Heart left ventricle (tissue), 16 donors: ENCODE measurements around the gene DCTN5. TPM values are rescaled to one million over a fixed set of nuclear protein-coding genes. Genes with fewer than 3 reads are reported as not detected.
A peak's percentile ranks its signal among the peaks of the same experiment; 100 is the strongest.

Experiments
- ATAC-seq, 4 donors: fragments of 200-7000 bp; cut with Tn5 transposase; one replicate each; pipeline ENCODE4 v1.9.1; 2020 to 2022; ENCODE audit warnings: moderate library complexity in 4 of 4, mild to moderate bottlenecking in 3 of 4, moderate number of reproducible peaks in 1 of 4
- DNase-seq, 5 donors: peaks; one replicate each; pipeline ENCODE4 v3.0.0-alpha.2; 2020
- H3K27ac ChIP-seq, 12 donors: fragments of 200-600 bp; sonication (generic) in 4 of 12; one replicate each; pipeline versions ENCODE4 v1.5.0 to v1.8.0; 2016 to 2022; ENCODE audit warnings: mild to moderate bottlenecking in 2 of 12
- H3K27me3 ChIP-seq, 9 donors: fragments of 200-600 bp; sonication (generic) in 2 of 9; one replicate each; pipeline versions ENCODE4 v1.5.1 to v1.8.0; 2016 to 2022; ENCODE audit warnings: mild to moderate bottlenecking in 3 of 9
- H3K36me3 ChIP-seq, 9 donors: fragments of 200-600 bp; sonication (generic) in 2 of 9; one replicate each; pipeline versions ENCODE4 v1.5.0 to v1.8.0; 2018 to 2022; ENCODE audit warnings: mild to moderate bottlenecking in 2 of 9
- H3K4me1 ChIP-seq, 12 donors: fragments of 200-600 bp; sonication (generic) in 4 of 12; one replicate each; pipeline versions ENCODE4 v1.5.0 to v1.8.0; 2016 to 2022; ENCODE audit warnings: mild to moderate bottlenecking in 3 of 12
- H3K4me3 ChIP-seq, 12 donors: fragments of 200-600 bp; sonication (generic) in 4 of 12; one replicate each; pipeline versions ENCODE4 v1.5.0 to v1.8.0; 2017 to 2022; ENCODE audit warnings: mild to moderate bottlenecking in 9 of 12, moderate library complexity in 4 of 12
- H3K9me3 ChIP-seq, 12 donors: fragments of 200-600 bp; sonication (generic) in 4 of 12; one replicate each; pipeline versions ENCODE4 v1.5.0 to v1.8.0; 2016 to 2022; ENCODE audit warnings: mild to moderate bottlenecking in 1 of 12
- CTCF ChIP-seq, 12 donors: fragments of 200-600 bp; sonication (generic) in 4 of 12; IDR thresholded peaks; one replicate each; pipeline versions ENCODE4 v1.5.0 to v1.8.0; 2018 to 2022; ENCODE audit warnings: antibody characterized with exemption in 12 of 12, mild to moderate bottlenecking in 5 of 12
- POLR2A ChIP-seq, 2 donors: fragments of 450-650 bp; IDR thresholded peaks; one replicate each; pipeline ENCODE4 v1.6.1; 2017; ENCODE audit warnings: antibody characterized with exemption in 2 of 2, mild to moderate bottlenecking in 2 of 2, moderate library complexity in 2 of 2
- WGBS, 4 donors: extraction: QIAGEN DNeasy Blood & Tissue Kit in 2 of 4; methylation state at CpG; one replicate each; pipeline versions ENCODE4 v1.1.5 to v1.1.7; 2013 to 2018; 5-methylcytosine and 5-hydroxymethylcytosine counted together
- intact Hi-C, 10 donors: fragments of 100-400 bp; cut with DNase I; formaldehyde crosslinking; loops; one replicate each; pipeline versions ENCODE4 v1.11.1 to v1.14.2; 2022
- polyA plus RNA-seq, 2 donors: library from polyadenylated mRNA; stranded (reverse); fragments of 200-250 nt; gene quantifications; one replicate each; pipeline ENCODE4 v1.2.3, GENCODE V29; 2013
- total RNA-seq, 9 donors: library from RNA; depleted of rRNA in 2 of 9; stranded (reverse); fragments of >200 nt in 2 of 9; fragmentation: NEBNext Ultra II Directional in 3 of 9; extraction: Animal tissue kit (Norgen Biotek cat#: 25700) in 3 of 9; gene quantifications; one replicate each; pipeline versions ENCODE4 v1.1.0 to v1.2.4, GENCODE V29; 2016 to 2023
- donor health status: ischemic (EF 13 %, LVEDD 7.1; RV severe dilation, severe dysfunction).
- donor health status: healthy with polysubstance abuse.
- donor health status: DM: no; HTN: yes; CAD: no.
- donor health status: DM: no; HTN: no; CAD: no.
- donor health status: ischemic (EF 25% LVEDD 6.9; RV normal size, moderate dysfunction).
- donor health status: ischemic (EF 25% LVEDD 5.7; RV mildly dilated, moderate dysfunction).
- donor health status: healthy.
- donor health status: DM: yes; HTN: yes; CAD: no.
- donor health status: ischemic (EF 35%, LVEDD 5.7; RV mildly dilated, moderate dysfunction).
- donor health status: nonischemic (EF 11% LVEDD 7.7; RV severe dilation, severe dysfunction).
- donor health status: DM: yes; HTN: yes; CAD: no.
- donor health status: PGD.
- donor health status: ischemic (EF 29% LVEDD 5.4; RV normal size, mild dysfunction).
- donor health status: nonischemic (EF 23%, LVEDD 6.1; RV moderate dilation, normal function).

The DCTN5 gene
- total and polyA plus RNA-seq, 11 donors = 7.4 to 56.0 (median 38.4) TPM

GRCh38 chr16:23678430-23679273 is 37.4 kb downstream of the DCTN5 start, which contains the start of gene PLK1:
TSS of gene PLK1 (plus strand) at chr16:23678889. CDS start at chr16:23678933, 44 bp downstream.
- intact Hi-C loops = no loop called here
- H3K4me1 ChIP-seq = peaks cover 0 to 18% (median 13%) of the 10 kb centered on the region in 12 donors
- no peaks in the 10 kb centered on the region for H3K27me3 ChIP-seq
- H3K27ac ChIP-seq = no peak within 1 kb of the TSS
- WGBS, 4 donors = 2 to 6% (median 2%) methylated on average over 21 to 75 of the region's 75 CpGs
- DNase-seq (peak; percentile 65 to 88 (median 70)), ATAC-seq (peak; percentile 84 to 93 (median 92))
- TF ChIP-seq POLR2A (IDR thresholded peaks at IDR 0.05) = no peak
- TF ChIP-seq CTCF (IDR thresholded peaks at IDR 0.05) = peak in 7 of 12 donors; percentile 6 to 40 (median 32)
- no peaks in the 10 kb centered on the region for H3K9me3 ChIP-seq
- H3K4me3 ChIP-seq = peak within 1 kb of the TSS; percentile 23 to 71 (median 58)
- peaks cover 0 to 46% (median 33%) of the 10 kb centered on the region in 9 donors for H3K36me3 ChIP-seq

DNA sequence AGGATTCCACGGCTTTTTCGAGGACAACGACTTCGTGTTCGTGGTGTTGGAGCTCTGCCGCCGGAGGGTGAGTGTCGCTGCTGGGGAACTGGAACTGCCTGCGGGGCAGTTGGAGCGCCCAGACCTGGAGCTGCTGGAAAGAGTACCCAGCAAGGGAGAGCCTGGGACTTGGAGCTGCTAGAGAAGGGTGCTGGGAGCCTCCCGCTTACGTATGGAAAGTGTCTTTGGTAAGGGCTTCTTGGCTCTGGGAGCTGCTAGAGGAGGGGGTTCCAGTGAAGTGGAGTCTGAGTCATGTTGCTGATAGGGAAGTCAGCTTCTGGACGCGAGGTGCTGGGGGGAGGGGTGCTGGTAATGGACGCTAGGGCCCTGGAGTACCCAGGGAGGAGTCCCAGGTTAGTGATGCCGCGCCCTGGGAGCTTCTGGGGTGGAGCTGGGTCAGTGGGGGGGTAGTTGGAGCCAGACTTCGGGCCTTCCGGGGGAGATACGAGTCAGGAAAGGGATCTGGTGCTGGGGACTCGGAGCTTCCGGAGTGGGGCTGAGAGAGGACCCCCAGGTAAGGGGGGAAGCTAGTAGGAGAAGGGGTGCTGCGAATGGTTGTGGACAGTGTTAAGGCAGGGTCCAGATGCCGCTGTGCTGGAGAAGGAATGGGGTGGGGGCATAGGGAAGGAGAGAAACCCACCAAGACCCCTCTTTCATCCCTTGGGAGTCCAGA is 38.2 kb downstream of the DCTN5 start:
- WGBS, 4 donors = 18 to 27% (median 21%) methylated on average over 14 to 24 of the region's 24 CpGs
- ATAC-seq (peak in 1 of 4 donors; percentile 4), DNase-seq (no peak)
- Histone ChIP-seq H3K36me3 (peaks cover 0 to 49% (median 33%) of the 10 kb centered on the region in 9 donors), H3K9me3 (no peaks in the 10 kb centered on the region), H3K4me1 (peaks cover 0 to 18% (median 13%) of the 10 kb centered on the region in 12 donors), H3K27ac (no peak overlapping the region), H3K4me3 (peak overlapping the region in 11 of 12 donors; percentile 32 to 71 (median 59)), H3K27me3 (no peaks in the 10 kb centered on the region)
- intact Hi-C loops = no loop called here
- TF ChIP-seq CTCF (IDR thresholded peaks at IDR 0.05) (no peak), POLR2A (IDR thresholded peaks at IDR 0.05) (no peak)

GRCh38 chr16:23679986-23680336 is 38.7 kb downstream of the DCTN5 start:
- peaks cover 0 to 18% (median 13%) of the 10 kb centered on the region in 12 donors for H3K4me1 ChIP-seq
- H3K36me3 ChIP-seq = peaks cover 0 to 48% (median 34%) of the 10 kb centered on the region in 9 donors
- no peak for TF ChIP-seq CTCF (IDR thresholded peaks at IDR 0.05)
- no peak for TF ChIP-seq POLR2A (IDR thresholded peaks at IDR 0.05)
- 56 to 63% (median 58%) methylated on average over 6 of the region's 6 CpGs for WGBS, 4 donors
- no peaks in the 10 kb centered on the region for H3K27me3 ChIP-seq
- H3K4me3 ChIP-seq = peak overlapping the region in 1 of 12 donors; percentile 71
- intact Hi-C loops = no loop called here
- H3K27ac ChIP-seq = no peak overlapping the region
- ATAC-seq (no peak), DNase-seq (no peak)
- no peaks in the 10 kb centered on the region for H3K9me3 ChIP-seq

DNA sequence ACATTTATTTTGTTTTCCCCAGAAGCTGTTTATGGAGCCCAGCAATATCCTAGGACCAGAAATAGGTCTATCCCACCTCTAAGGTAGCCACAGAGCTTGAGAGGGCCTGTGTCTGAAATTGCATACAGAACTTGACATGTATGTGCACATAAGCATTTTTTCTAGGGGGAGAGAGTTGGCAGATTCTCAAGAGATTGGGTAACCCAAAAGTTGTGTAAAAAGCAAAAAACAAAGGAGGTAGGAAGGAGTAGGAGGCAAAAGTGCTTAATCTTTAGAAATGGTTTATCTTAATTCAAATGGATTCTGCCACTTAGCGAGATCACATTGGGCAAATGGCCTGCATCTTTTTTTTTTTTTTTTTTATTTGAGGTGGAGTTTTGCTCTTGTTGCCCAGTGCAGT is 40.9 kb downstream of the DCTN5 start:
- Histone ChIP-seq H3K4me1 (peaks cover 0 to 18% (median 13%) of the 10 kb centered on the region in 12 donors), H3K36me3 (peaks cover 0 to 59% (median 49%) of the 10 kb centered on the region in 9 donors), H3K4me3 (no peak overlapping the region), H3K27ac (no peak overlapping the region), H3K27me3 (no peaks in the 10 kb centered on the region), H3K9me3 (no peaks in the 10 kb centered on the region)
- DNase-seq = no peak
- no peak for TF ChIP-seq CTCF (IDR thresholded peaks at IDR 0.05)
- TF ChIP-seq POLR2A (IDR thresholded peaks at IDR 0.05) = no peak
- 88 to 94% (median 91%) methylated on average over 1 of the region's 1 CpG for WGBS, 4 donors
- ATAC-seq = no peak
- intact Hi-C loops = no loop called here
